Body of pancreas (tissue), 4 donors: ENCODE results near the gene GOLPH3.

Experiments
- CTCF ChIP-seq, 7 experiments: fragments of 450-650 bp in 4 of 7; fragments of 200-600 bp in 3 of 7; sonication (generic) in 3 of 7; IDR thresholded peaks; one replicate each; pipeline ENCODE4 v1.5.1; 2016 to 2019; ENCODE audit warnings: antibody characterized with exemption in 7 of 7
- POLR2A ChIP-seq, 3 donors: fragments of 450-650 bp; IDR thresholded peaks; one replicate each; pipeline ENCODE4 v1.6.1; 2016; ENCODE audit warnings: antibody characterized with exemption in 3 of 3, mild to moderate bottlenecking in 2 of 3

DNA sequence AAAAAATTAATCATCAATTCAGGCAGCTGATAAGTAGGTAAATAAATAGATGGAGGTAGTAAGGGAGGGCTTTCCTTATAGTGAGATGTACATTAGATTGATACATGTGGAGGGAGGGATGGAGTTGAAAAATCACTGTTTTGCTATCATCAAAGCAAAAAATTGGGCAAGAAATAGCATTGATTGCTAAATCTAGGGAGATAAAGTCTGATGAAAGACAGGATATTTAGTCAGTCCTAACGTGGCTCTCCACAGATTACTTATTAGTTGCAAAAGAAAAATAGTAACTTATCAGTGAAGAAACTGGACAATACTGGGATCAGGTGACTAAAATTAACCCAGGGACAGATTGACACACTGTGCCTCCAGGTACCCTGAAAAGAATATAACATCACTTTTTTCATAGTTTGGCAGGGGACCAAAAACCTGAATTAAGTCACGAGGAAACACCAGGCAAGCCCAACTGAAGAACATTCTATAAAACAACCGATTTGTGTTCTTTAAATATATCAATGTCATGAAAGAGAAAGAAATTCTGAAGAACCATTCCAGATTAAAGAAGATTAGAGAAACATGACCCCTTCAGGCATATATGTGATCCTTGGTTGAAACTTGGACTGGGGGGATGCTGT is 27.1 kb upstream of the GOLPH3 start:
- TF ChIP-seq CTCF (IDR thresholded peaks at IDR 0.05) (no peak), POLR2A (IDR thresholded peaks at IDR 0.05) (no peak)
